ENCODE data around the gene KCNAB1.
"Not testable (repeated sequence)": the region's sequence is repeated elsewhere in the genome, so short reads cannot be mapped to it uniquely, and the experiment has no call there.

KCNAB1 gene

GRCh38 chr3:156273111-156273694 lies 152.8 kb downstream of the KCNAB1 start:
- DNase-seq, result no peak

GRCh38 chr3:156274791-156275190 lies 154.4 kb downstream of the KCNAB1 start:
- DNase-seq, result no peak

- not testable (repeated sequence) for DNase-seq
Observed at GRCh38 chr3:156284637-156285036, 164.3 kb downstream of the KCNAB1 start.

DNA sequence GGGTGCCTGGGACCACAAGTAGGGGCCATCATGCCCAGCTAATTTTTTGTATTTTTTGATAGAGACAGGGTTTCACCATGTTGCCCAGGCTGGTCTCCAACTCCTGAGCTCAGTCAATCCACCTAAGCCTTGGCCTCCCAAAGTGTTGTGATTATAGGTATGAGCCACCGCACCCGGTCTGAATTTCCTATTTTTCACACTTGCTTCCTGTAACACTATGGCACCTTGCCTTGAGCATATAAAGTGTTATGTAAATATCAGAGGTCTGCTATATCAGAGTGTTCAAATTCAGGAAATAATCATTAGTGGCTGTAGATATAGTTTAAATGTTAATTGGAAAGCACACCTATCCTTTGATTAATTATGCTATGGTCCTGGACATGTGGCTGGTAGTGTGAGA lies 165.2 kb downstream of the KCNAB1 start:
- DNase-seq, result no peak

GRCh38 chr3:156290924-156291271 lies 170.5 kb downstream of the KCNAB1 start:
- DNase-seq, result no peak

DNA sequence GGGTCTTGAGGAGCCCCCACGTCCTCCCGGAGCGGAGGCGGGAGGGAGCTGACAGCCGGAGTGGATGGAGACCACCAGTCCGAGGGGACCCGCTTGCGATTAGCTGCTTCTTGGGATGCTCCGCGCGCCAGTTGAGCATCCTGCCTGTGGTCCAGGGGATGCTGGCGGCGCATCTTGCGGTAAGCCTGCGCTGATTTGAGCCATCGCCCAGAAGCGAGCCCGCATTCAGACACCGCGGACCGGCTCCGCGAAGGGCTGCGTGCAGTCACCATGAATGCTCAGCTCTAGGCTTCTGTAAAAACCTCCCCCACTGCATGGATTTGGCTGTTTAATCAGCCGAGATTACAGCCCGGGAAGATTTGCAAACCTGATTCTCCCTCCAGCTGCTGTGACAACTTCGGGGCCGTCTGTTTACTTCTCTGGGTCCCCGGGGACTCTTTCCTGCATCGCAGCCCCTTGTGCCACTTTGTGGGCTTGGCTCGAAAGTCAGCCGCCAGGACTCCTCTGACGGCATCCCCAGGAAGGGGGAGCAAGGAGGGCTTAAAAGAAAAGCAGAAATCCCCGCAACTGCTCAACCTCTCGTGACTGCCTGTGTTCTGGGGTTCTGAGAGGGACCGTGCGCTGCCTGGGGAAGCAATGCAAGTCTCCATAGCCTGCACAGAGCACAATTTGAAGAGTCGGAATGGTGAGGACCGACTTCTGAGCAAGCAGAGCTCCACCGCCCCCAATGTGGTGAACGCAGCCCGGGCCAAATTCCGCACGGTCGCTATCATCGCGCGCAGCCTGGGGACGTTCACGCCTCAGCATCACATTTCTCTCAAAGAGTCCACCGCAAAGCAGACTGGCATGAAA lies 171.1 kb downstream of the KCNAB1 start:
- DNase-seq, result peak; percentile 8

DNA sequence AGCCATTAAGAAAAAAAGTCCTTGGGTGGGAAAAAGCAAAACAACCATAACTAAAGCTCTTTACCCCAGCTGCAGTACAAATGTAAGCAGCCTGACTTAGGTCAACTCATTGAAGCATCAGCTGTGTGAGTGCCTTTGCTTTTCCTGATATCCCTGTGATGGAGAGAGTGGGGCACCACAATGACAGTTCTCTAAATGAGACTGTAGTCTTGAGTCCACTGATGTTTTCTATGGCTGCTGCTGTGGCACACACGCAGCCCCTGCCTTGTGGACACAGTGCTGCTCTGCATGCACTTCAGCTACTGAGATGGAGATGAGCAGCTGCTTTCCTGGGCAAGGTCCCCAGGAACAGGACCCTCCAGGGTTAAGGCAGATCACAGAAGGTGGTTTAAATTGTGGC lies 173.2 kb downstream of the KCNAB1 start:
- no peak for DNase-seq

- no peak for DNase-seq
Observed at GRCh38 chr3:156297582-156297981, 177.2 kb downstream of the KCNAB1 start.

DNA sequence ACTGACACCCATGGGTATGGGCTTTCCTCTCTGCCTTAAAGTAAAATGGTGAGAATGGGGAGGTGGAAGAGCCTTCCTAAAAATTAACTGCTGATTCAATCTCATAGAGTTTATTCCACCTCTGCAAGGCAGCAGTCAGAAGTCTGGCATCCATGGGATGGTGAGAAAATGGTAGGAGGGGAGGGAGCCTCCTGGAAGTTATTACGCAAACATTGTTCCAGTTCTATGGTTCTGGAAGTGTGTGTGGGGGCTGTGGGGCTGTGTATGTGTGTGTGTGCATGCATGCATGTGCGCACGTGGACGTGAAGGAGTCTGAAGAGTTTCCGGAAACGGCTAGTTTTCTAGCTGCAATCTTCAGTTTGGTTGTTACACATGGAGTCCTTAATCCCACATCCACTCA lies 177.6 kb downstream of the KCNAB1 start:
- DNase-seq, result no peak

GRCh38 chr3:156298938-156299337 lies 178.6 kb downstream of the KCNAB1 start:
- DNase-seq, result no peak

GRCh38 chr3:156299569-156299968 lies 179.2 kb downstream of the KCNAB1 start:
- no peak for DNase-seq

DNA sequence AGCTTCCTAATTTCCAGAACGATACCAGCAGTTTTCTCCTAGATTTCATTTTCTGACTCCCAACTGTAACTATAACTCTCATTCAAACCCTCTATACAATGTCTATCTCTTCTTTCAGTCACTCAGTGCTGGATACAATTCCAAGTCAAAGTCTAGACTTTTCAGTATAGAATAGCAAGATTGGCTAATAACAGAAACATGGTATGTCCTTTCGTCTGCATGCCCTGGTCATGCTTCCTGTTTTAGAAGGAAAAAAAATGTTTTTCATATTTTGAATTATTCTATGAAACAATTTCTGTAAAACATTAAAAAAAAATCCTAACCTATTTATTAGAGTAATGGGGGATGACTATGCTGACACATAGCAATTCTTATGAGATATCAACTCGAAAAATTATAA lies 180.0 kb downstream of the KCNAB1 start:
- DNase-seq, result no peak

- DNase-seq, result no peak
Observed at GRCh38 chr3:156300929-156301840, 180.8 kb downstream of the KCNAB1 start.

DNA sequence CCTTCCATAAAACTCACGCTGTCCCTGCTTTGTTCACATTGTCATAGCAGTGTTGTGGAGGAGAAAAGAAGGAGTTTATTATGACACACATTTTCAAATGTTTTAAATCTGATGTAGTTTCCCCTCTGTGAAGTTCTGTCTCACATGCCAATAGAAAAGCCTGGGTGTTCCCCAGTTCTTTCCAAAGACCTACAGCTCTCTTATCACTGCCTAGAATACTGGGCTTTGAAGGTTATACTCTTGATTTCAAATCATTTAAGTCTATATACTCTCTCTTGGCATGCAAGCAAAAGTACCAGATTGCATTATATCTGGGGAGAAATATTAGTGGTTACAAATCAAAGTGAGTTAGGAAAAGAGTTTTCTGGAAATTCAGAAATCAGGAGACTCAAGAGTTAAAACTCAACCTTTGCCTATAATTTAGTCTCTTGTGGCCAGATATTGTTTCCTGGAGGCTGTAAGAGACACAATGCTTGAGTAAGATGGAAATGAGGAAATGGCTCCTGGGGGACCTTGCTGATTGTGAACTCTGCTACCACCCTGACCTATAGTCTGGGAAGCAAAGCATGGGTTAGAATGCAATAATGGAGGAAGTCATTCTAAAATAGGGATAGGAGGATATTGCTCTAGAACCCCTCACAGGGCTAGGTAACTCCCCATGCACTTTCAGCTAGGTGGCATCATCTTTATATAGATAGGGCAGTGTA lies 182.8 kb downstream of the KCNAB1 start:
- DNase-seq, result no peak

- DNase-seq, result peak; percentile 63
Observed at GRCh38 chr3:156304406-156304805, 184.0 kb downstream of the KCNAB1 start.

DNA sequence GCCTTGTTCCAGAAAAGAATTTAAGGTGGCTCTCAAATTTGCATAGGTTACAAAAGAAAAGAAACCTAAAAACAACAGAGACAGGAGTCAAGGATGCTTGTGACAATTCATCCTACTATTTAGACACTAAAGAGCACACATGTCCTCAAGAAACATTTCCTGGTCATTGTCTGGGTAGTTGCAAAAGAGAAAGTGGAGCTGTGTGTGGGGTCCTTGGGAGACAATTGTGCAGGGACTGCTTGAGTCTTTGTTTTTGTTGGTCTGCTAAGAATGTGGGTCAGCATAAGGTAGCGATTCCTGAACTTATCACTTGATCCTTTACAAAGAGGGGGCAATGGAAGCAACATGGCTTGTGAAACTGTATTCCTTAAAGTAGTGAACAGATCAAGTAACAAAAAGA lies 185.3 kb downstream of the KCNAB1 start:
- no peak for DNase-seq

- peak; percentile 77 for DNase-seq
Observed at GRCh38 chr3:156307704-156308103, 187.3 kb downstream of the KCNAB1 start.

DNA sequence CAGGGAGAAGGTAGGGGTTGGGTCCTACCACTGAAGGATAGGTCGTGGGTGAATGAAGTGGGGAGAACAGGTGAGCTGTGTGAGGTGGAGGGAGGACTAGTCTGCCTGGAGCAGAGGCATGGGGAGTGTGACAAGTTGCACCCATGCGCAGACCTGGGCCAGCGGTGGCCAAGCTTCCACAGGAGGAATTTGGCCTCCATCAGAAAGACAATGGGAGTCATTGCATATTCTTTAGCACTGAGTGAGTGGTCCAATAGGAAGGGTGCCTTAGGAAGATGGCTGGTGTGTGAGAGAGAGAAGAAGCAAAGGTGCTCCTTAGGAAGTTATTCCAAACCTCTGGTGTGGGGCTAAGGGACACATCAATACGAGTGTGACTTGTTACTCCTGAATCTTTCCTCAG lies 191.1 kb downstream of the KCNAB1 start:
- no peak for DNase-seq

DNA sequence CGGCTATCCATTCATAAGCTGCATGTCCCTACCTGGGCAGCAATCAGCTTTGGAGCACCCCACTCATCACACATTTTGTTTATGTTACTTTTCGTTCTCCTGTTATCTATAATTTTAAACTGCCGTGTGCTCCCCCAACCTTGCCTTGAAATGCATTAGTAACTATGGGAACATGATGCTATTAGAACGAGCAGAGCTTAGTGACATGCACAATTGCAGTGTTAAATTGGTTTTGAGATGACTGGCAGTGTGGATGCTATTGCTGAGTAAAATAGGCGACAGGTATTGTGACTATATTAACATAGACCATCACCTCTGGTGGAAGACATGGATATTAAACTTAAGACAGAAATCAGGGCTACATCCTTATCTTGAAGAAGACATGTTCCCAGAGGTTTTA lies 191.6 kb downstream of the KCNAB1 start:
- DNase-seq, result no peak

- DNase-seq, result no peak
Observed at GRCh38 chr3:156316076-156316475, 195.7 kb downstream of the KCNAB1 start.

DNA sequence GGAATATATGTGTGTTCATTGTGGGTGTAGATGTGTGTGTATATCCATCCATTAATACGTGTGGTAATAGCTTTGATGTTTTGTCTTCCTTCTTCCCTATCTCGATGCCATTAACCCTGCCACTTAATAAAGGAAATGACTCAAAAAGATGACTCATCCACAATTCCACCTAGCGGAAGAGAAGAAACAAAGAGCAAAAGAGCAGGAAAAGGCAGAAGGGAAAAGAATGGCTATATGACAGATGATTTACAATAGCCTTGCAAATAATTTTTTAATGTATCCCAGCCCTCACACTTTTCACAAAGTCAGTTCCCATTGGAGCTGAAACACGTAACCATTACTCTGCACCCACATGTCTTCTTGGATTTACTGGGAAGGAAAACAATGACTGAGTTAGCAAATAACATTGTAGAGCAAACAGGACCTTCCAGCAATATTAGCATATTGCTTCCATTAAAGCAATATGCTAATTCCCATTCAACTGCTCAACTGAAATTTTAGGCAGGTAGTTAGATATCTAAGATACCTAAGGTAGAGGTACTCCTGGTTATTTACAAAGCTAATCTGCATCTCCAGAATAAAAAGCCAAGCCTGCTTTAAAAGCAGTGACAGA lies 197.2 kb downstream of the KCNAB1 start:
- DNase-seq, result peak; percentile 53

- no peak for DNase-seq
Observed at GRCh38 chr3:156321945-156322344, 201.6 kb downstream of the KCNAB1 start.

- no peak for DNase-seq
Observed at GRCh38 chr3:156323466-156323865, 203.1 kb downstream of the KCNAB1 start.

Measured in fibroblast of upper back skin (primary cell).